ENCODE measurements around the gene HDHD2.
A peak's percentile ranks its signal among the peaks of the same experiment; 100 is the strongest.
"Not testable (repeated sequence)": the region's sequence is repeated elsewhere in the genome, so short reads cannot be mapped to it uniquely, and the experiment has no call there.

Gene HDHD2

GRCh38 chr18:47150029-47150823, at the start of gene HDHD2:
HDHD2 (minus strand) TSS chr18:47150500; CDS start chr18:47136439, 14,061 bp downstream.
- DNase-seq, result peak; percentile 86

- not testable (repeated sequence) for DNase-seq
Measured at GRCh38 chr18:47195961-47196360, 45.7 kb upstream of the HDHD2 start.

- DNase-seq, result peak; percentile 69
Measured at GRCh38 chr18:47191961-47192360, 41.7 kb upstream of the HDHD2 start.

GRCh38 chr18:47187721-47188120, 37.4 kb upstream of the HDHD2 start:
- DNase-seq, result no peak

GRCh38 chr18:47184419-47185050, 34.2 kb upstream of the HDHD2 start:
- DNase-seq, result peak; percentile 80

GRCh38 chr18:47182156-47182555, 31.9 kb upstream of the HDHD2 start:
- DNase-seq, result peak; percentile 64

- DNase-seq, result no peak
Measured at GRCh38 chr18:47180765-47181164, 30.5 kb upstream of the HDHD2 start.

GRCh38 chr18:47179520-47179919, 29.2 kb upstream of the HDHD2 start:
- no peak for DNase-seq

- DNase-seq, result peak; percentile 92
Measured at GRCh38 chr18:47175898-47176575, 25.7 kb upstream of the HDHD2 start, which contains the start of gene IER3IP1. IER3IP1 (minus strand) TSS chr18:47176364; CDS start chr18:47176277, 87 bp downstream.

GRCh38 chr18:47175283-47175897, 25.1 kb upstream of the HDHD2 start:
- DNase-seq, result no peak

- DNase-seq, result no peak
Measured at GRCh38 chr18:47174545-47175116, 24.3 kb upstream of the HDHD2 start.

- no peak for DNase-seq
Measured at GRCh38 chr18:47172476-47172875, 22.2 kb upstream of the HDHD2 start.

- no peak for DNase-seq
Measured at GRCh38 chr18:47168913-47169312, 18.6 kb upstream of the HDHD2 start.

GRCh38 chr18:47168509-47168908, 18.2 kb upstream of the HDHD2 start:
- no peak for DNase-seq

- no peak for DNase-seq
Measured at GRCh38 chr18:47166294-47166693, 16.0 kb upstream of the HDHD2 start.

GRCh38 chr18:47163241-47163640, 12.9 kb upstream of the HDHD2 start:
- DNase-seq, result peak; percentile 73

- no peak for DNase-seq
Measured at GRCh38 chr18:47160256-47160655, 10.0 kb upstream of the HDHD2 start.

- DNase-seq, result not testable (repeated sequence)
Measured at GRCh38 chr18:47158404-47158803, 8.1 kb upstream of the HDHD2 start.

- DNase-seq, result no peak
Measured at GRCh38 chr18:47151439-47151838, 1.1 kb upstream of the HDHD2 start.

GRCh38 chr18:47150824-47151366, 595 bp upstream of the HDHD2 start:
- peak; percentile 6 for DNase-seq

GRCh38 chr18:47149457-47150028, 757 bp downstream of the HDHD2 start:
- DNase-seq, result no peak

- no peak for DNase-seq
Measured at GRCh38 chr18:47146206-47146605, 4.1 kb downstream of the HDHD2 start.
